Measurements from ENCODE around the gene IL1A.

Gene IL1A

GRCh38 chr2:112818094-112818902 lies 34.0 kb upstream of the IL1A start:
- no peak for DNase-seq (ENCODE audit: low read depth in 1 of 2, low spot score in 1 of 2)

GRCh38 chr2:112817082-112817689 lies 32.9 kb upstream of the IL1A start:
- no peak for DNase-seq (ENCODE audit: low read depth in 1 of 2, low spot score in 1 of 2)

- no peak for DNase-seq (ENCODE audit: low read depth in 1 of 2, low spot score in 1 of 2)
Measured at GRCh38 chr2:112814278-112814677, 30.0 kb upstream of the IL1A start.

GRCh38 chr2:112813280-112813966 lies 29.1 kb upstream of the IL1A start:
- no peak for DNase-seq (ENCODE audit: low read depth in 1 of 2, low spot score in 1 of 2)

GRCh38 chr2:112812318-112813267 lies 28.3 kb upstream of the IL1A start:
- DNase-seq (ENCODE audit: low read depth in 1 of 2, low spot score in 1 of 2), result no peak

GRCh38 chr2:112811841-112812306 lies 27.6 kb upstream of the IL1A start:
- DNase-seq (ENCODE audit: low read depth in 1 of 2, low spot score in 1 of 2), result peak in 1 of 2 donors; percentile 21

GRCh38 chr2:112811276-112811831 lies 27.1 kb upstream of the IL1A start:
- DNase-seq (ENCODE audit: low read depth in 1 of 2, low spot score in 1 of 2), result no peak

GRCh38 chr2:112809112-112809511 lies 24.8 kb upstream of the IL1A start:
- no peak for DNase-seq (ENCODE audit: low read depth in 1 of 2, low spot score in 1 of 2)

- DNase-seq (ENCODE audit: low read depth in 1 of 2, low spot score in 1 of 2), result no peak
Measured at GRCh38 chr2:112807233-112807807, 23.0 kb upstream of the IL1A start.

- no peak for DNase-seq (ENCODE audit: low read depth in 1 of 2, low spot score in 1 of 2)
Measured at GRCh38 chr2:112805542-112805941, 21.2 kb upstream of the IL1A start.

GRCh38 chr2:112803691-112804521 lies 19.6 kb upstream of the IL1A start:
- DNase-seq (ENCODE audit: low read depth in 1 of 2, low spot score in 1 of 2), result no peak

- no peak for DNase-seq (ENCODE audit: low read depth in 1 of 2, low spot score in 1 of 2)
Measured at GRCh38 chr2:112800881-112801583, 16.7 kb upstream of the IL1A start.

- no peak for DNase-seq (ENCODE audit: low read depth in 1 of 2, low spot score in 1 of 2)
Measured at GRCh38 chr2:112798979-112799975, 15.0 kb upstream of the IL1A start.

GRCh38 chr2:112796486-112796885 lies 12.2 kb upstream of the IL1A start:
- no peak for DNase-seq (ENCODE audit: low read depth in 1 of 2, low spot score in 1 of 2)

GRCh38 chr2:112795774-112796173 lies 11.5 kb upstream of the IL1A start:
- DNase-seq (ENCODE audit: low read depth in 1 of 2, low spot score in 1 of 2), result no peak

GRCh38 chr2:112794841-112795240 lies 10.5 kb upstream of the IL1A start:
- no peak for DNase-seq (ENCODE audit: low read depth in 1 of 2, low spot score in 1 of 2)

GRCh38 chr2:112794131-112794733 lies 9.9 kb upstream of the IL1A start:
- DNase-seq (ENCODE audit: low read depth in 1 of 2, low spot score in 1 of 2), result no peak
